DOHH2 (cell line): ENCODE measurements around the gene CAPN1.

Experiments
- H3F3A ChIP-seq: fragments of 200-600 bp; sonication (generic), shearing (Covaris generic); 2 replicates; pipeline ENCODE4 v1.6.0; 2016; ENCODE audit warnings: antibody characterized with exemption, mild to moderate bottlenecking; ENCODE audit not compliant: control insufficient read depth, insufficient read depth
- H3K27ac ChIP-seq: fragments of 200-600 bp; sonication (generic); 2 replicates; pipeline ENCODE4 v1.5.1; 2014; ENCODE audit warnings: low read depth, mild to moderate bottlenecking, low read length, moderate library complexity
- H3K27me3 ChIP-seq: fragments of 200-600 bp; sonication (generic); 2 replicates; pipeline ENCODE4 v1.6.1; 2014; ENCODE audit warnings: mild to moderate bottlenecking, low read length, mixed read lengths; ENCODE audit not compliant: control insufficient read depth
- H3K36me3 ChIP-seq: fragments of 200-600 bp; sonication (generic); 2 replicates; pipeline ENCODE4 v1.6.1; 2014; ENCODE audit warnings: mild to moderate bottlenecking, low read length, moderate library complexity, mixed read lengths; ENCODE audit not compliant: control insufficient read depth
- H3K4me1 ChIP-seq: fragments of 200-600 bp; sonication (generic); 2 replicates; pipeline ENCODE4 v1.6.1; 2014; ENCODE audit warnings: mild to moderate bottlenecking, low read length, mixed read lengths; ENCODE audit not compliant: control insufficient read depth
- H3K4me2 ChIP-seq: fragments of 200-600 bp; sonication (generic); 2 replicates; pipeline ENCODE4 v1.6.0; 2014; ENCODE audit warnings: mild to moderate bottlenecking, low read length, moderate library complexity
- H3K4me3 ChIP-seq: fragments of 200-600 bp; sonication (generic); 2 replicates; pipeline ENCODE4 v1.5.1; 2014; ENCODE audit warnings: mild to moderate bottlenecking, low read length, mixed read lengths
- H3K79me2 ChIP-seq: fragments of 200-600 bp; sonication (generic); 2 replicates; pipeline ENCODE4 v1.6.1; 2014; ENCODE audit warnings: mild to moderate bottlenecking, low read length, mixed read lengths; ENCODE audit not compliant: control insufficient read depth
- H3K9me2 ChIP-seq: fragments of 200-600 bp; sonication (generic); replicated peaks from 2 replicates; pipeline ENCODE4 v1.6.1; 2014; ENCODE audit warnings: mild to moderate bottlenecking, low read length, mixed read lengths; ENCODE audit not compliant: control insufficient read depth
- H3K9me3 ChIP-seq: fragments of 200-600 bp; sonication (generic); 2 replicates; pipeline ENCODE4 v1.6.1; 2014; ENCODE audit warnings: antibody characterized with exemption, low read length, mixed read lengths; ENCODE audit not compliant: control insufficient read depth, insufficient read depth
- H4K20me1 ChIP-seq: fragments of 200-600 bp; sonication (generic); 2 replicates; pipeline ENCODE4 v1.6.0; 2014; ENCODE audit warnings: low read depth, mild to moderate bottlenecking, antibody characterized with exemption, low read length, moderate library complexity; ENCODE audit not compliant: control insufficient read depth, insufficient read depth
- EZH2phosphoT487 ChIP-seq: fragments of 200-600 bp; sonication (generic); IDR thresholded peaks from 2 replicates; pipeline ENCODE4 v1.6.1; 2017; ENCODE audit warnings: borderline replicate concordance, mild to moderate bottlenecking, antibody characterized with exemption, low read length, moderate library complexity, mixed read lengths
- TF ChIP-seq, protein P1 (sequence below): fragments of 200-600 bp; sonication (generic); IDR thresholded peaks from one replicate; pipeline ENCODE4 v1.5.1; 2014; ENCODE audit warnings: antibody characterized with exemption, mild to moderate bottlenecking, low read depth, low read length; ENCODE audit not compliant: poor library complexity, severe bottlenecking

The CAPN1 gene

DNA sequence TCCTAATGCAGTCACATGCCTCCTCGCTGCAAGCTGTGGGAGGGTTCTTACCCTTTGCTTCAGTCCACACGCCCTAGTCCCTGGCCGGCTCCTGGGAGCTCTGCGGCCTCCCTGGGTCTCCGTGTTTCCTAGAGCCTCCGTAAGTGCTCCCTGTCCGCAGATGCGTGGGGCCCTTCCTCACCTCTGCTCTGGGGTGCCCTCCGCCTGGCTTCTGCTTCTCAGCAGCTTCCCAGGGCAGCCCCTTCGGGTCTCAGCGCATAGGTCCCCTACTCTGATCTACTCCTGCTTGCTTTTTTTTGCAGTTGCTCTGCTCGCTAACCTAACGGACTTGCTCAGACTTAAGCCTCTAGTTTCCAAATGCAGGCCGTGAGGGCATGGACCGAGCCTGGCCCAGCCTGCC is 22.4 kb downstream of the CAPN1 start:
- Histone ChIP-seq H3K4me2 (no peak overlapping the region), H3F3A (peaks cover 3% of the 10 kb centered on the region; the same call in 1 of the 2 replicates), H3K36me3 (peaks cover 41% of the 10 kb centered on the region)

DNA sequence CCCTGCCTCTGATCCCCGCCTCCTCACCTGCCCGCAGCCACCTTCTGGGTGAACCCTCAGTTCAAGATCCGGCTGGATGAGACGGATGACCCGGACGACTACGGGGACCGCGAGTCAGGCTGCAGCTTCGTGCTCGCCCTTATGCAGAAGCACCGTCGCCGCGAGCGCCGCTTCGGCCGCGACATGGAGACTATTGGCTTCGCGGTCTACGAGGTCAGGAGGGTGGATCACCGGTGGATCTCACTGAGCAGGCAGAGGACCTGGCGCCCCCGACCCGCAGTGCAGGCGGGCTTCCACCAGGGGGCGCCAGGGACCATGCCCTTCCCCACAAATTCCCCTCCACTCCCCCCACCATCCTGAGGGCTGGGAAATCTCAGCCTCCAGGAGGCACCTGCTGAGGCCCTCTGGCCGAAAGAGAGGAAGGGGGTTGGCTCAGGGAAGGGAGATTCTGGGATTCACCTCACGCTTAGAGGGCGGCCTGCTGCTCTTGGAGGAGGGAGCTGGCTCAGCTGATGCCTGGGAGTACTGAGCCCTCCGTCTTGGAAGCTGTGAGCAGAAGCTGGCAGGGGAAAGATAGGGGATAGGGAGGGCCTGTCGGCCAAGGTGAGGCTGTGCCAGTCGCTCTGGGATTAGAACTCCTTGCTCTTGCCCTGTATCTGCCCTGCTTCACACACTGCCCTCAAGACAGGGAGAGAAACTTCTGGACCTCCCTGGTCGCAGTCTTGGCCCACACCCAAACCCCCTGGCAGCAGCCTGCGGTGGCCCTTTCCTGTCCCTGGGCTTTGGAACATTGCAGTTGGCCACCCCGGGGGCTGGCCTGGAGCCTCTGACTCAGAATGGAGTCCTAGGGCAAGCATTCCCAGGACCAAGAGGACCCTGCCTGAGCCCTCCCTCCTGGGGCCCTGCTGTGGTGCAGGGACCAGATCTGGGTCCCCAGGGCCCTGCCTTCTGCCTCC is 23.2 kb downstream of the CAPN1 start:
- Histone ChIP-seq H3K9me2 (no peaks in the 10 kb centered on the region), H3K4me1 (no peaks in the 10 kb centered on the region), H3K79me2 (no peaks in the 10 kb centered on the region), H3K36me3 (peaks cover 43% of the 10 kb centered on the region), H3K4me2 (no peak overlapping the region), H3K9me3 (no peaks in the 10 kb centered on the region), H3K4me3 (no peak overlapping the region), H3K27me3 (no peaks in the 10 kb centered on the region), H3K27ac (no peak overlapping the region), H4K20me1 (no peaks in the 10 kb centered on the region), H3F3A (peaks cover 3% of the 10 kb centered on the region; the same call in 1 of the 2 replicates)
- TF ChIP-seq, protein P1, sequence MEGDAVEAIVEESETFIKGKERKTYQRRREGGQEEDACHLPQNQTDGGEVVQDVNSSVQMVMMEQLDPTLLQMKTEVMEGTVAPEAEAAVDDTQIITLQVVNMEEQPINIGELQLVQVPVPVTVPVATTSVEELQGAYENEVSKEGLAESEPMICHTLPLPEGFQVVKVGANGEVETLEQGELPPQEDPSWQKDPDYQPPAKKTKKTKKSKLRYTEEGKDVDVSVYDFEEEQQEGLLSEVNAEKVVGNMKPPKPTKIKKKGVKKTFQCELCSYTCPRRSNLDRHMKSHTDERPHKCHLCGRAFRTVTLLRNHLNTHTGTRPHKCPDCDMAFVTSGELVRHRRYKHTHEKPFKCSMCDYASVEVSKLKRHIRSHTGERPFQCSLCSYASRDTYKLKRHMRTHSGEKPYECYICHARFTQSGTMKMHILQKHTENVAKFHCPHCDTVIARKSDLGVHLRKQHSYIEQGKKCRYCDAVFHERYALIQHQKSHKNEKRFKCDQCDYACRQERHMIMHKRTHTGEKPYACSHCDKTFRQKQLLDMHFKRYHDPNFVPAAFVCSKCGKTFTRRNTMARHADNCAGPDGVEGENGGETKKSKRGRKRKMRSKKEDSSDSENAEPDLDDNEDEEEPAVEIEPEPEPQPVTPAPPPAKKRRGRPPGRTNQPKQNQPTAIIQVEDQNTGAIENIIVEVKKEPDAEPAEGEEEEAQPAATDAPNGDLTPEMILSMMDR = peak; percentile 99
- TF ChIP-seq EZH2phosphoT487 = no peak

More for the DNA sequence above, 22.4 kb downstream of the CAPN1 start:
- TF ChIP-seq EZH2phosphoT487 = no peak
- TF ChIP-seq, protein P1 = no peak
- Histone ChIP-seq H4K20me1 (no peaks in the 10 kb centered on the region), H3K4me1 (no peaks in the 10 kb centered on the region), H3K27me3 (no peaks in the 10 kb centered on the region), H3K9me2 (no peaks in the 10 kb centered on the region), H3K27ac (no peak overlapping the region), H3K4me3 (no peak overlapping the region), H3K9me3 (no peaks in the 10 kb centered on the region), H3K79me2 (no peaks in the 10 kb centered on the region)

DNA sequence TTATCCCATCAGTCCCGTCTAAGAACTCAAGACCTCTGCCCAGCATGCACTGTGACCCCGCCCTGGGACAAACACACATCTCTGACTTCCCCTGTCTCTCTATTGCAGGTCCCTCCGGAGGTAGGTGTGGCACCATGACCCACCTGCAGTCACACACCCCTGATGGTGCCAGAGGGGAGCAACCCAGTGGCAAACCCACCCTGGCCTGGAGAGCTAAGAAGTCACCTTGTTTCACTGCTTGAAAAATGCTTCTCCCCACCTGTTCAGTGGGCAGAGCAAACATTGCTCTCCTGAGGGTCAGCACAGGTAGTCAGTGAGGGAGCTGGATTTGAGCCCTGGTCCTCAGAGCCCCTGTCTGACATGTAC is 23.9 kb downstream of the CAPN1 start:
- Histone ChIP-seq H3K27me3 (no peaks in the 10 kb centered on the region), H3K9me2 (no peaks in the 10 kb centered on the region), H3F3A (peaks cover 3% of the 10 kb centered on the region; the same call in 1 of the 2 replicates), H3K27ac (no peak overlapping the region), H3K36me3 (peaks cover 49% of the 10 kb centered on the region), H3K4me2 (no peak overlapping the region), H3K4me3 (no peak overlapping the region), H3K9me3 (no peaks in the 10 kb centered on the region), H3K4me1 (no peaks in the 10 kb centered on the region), H4K20me1 (no peaks in the 10 kb centered on the region), H3K79me2 (no peaks in the 10 kb centered on the region)
- TF ChIP-seq, protein P1 = no peak
- no peak for TF ChIP-seq EZH2phosphoT487
